Ishikawa (cell line): ENCODE results near the gene DCTD.

Experiments used
- CEBPB ChIP-seq: IDR thresholded peaks from 2 replicates; pipeline ENCODE4 v1.6.1; 2012
- CREB1 ChIP-seq: IDR thresholded peaks from 2 replicates; pipeline ENCODE4 v1.6.1; 2012; ENCODE audit warnings: low read depth
- EGR1 ChIP-seq: IDR thresholded peaks from 2 replicates; pipeline ENCODE4 v1.6.1; 2012
- EP300 ChIP-seq: IDR thresholded peaks from 2 replicates; pipeline ENCODE4 v1.6.1; 2012; ENCODE audit warnings: borderline replicate concordance
- FOXM1 ChIP-seq: IDR thresholded peaks from 2 replicates; pipeline ENCODE4 v1.6.1; 2012; ENCODE audit warnings: low read depth, borderline replicate concordance
- MAX ChIP-seq: IDR thresholded peaks from 2 replicates; pipeline ENCODE4 v1.6.1; 2012
- NFIC ChIP-seq: IDR thresholded peaks from 2 replicates; pipeline ENCODE4 v1.6.1; 2012
- RAD21 ChIP-seq: IDR thresholded peaks from 2 replicates; pipeline ENCODE4 v1.6.1; 2012; ENCODE audit warnings: low read depth
- REST ChIP-seq: IDR thresholded peaks from 2 replicates; pipeline ENCODE4 v1.6.1; 2012; ENCODE audit warnings: low read depth, mild to moderate bottlenecking
- TAF1 ChIP-seq: IDR thresholded peaks from 2 replicates; pipeline ENCODE4 v1.6.1; 2012; ENCODE audit warnings: low read depth, mild to moderate bottlenecking
- TCF12 ChIP-seq: IDR thresholded peaks from 2 replicates; pipeline ENCODE4 v1.6.1; 2012; ENCODE audit warnings: low read depth
- TEAD4 ChIP-seq: IDR thresholded peaks from 2 replicates; pipeline ENCODE4 v1.6.1; 2012
- USF1 ChIP-seq: IDR thresholded peaks from 2 replicates; pipeline ENCODE4 v1.6.1; 2012
- YY1 ChIP-seq: IDR thresholded peaks from 2 replicates; pipeline ENCODE4 v1.6.1; 2012; ENCODE audit warnings: low read depth
- ZBTB7A ChIP-seq: IDR thresholded peaks from 2 replicates; pipeline ENCODE4 v1.6.1; 2012; ENCODE audit warnings: low read depth

The DCTD gene

GRCh38 chr4:182907396-182907795, 9.8 kb downstream of the DCTD start:
- no peak for TF ChIP-seq CREB1
- TF ChIP-seq RAD21, result no peak
- TF ChIP-seq TAF1, result no peak
- no peak for TF ChIP-seq TCF12
- TF ChIP-seq FOXM1, result no peak
- no peak for TF ChIP-seq YY1
- TF ChIP-seq EP300, result no peak
- no peak for TF ChIP-seq CEBPB
- TF ChIP-seq REST, result no peak
- no peak for TF ChIP-seq EGR1
- TF ChIP-seq TEAD4, result no peak
- TF ChIP-seq ZBTB7A, result no peak
- no peak for TF ChIP-seq USF1

GRCh38 chr4:182906786-182907185, 10.4 kb downstream of the DCTD start:
- TF ChIP-seq NFIC, result no peak
- no peak for TF ChIP-seq MAX
- TF ChIP-seq USF1, result no peak
- TF ChIP-seq EGR1, result no peak
- TF ChIP-seq TEAD4, result no peak
- TF ChIP-seq ZBTB7A, result no peak
- TF ChIP-seq RAD21, result no peak
- TF ChIP-seq REST, result no peak
- no peak for TF ChIP-seq CEBPB
- no peak for TF ChIP-seq FOXM1
- TF ChIP-seq EP300, result no peak

- TF ChIP-seq TEAD4, result no peak
- no peak for TF ChIP-seq TAF1
- no peak for TF ChIP-seq TCF12
- no peak for TF ChIP-seq YY1
- TF ChIP-seq ZBTB7A, result no peak
- no peak for TF ChIP-seq REST
- no peak for TF ChIP-seq USF1
- TF ChIP-seq NFIC, result no peak
- no peak for TF ChIP-seq EGR1
- no peak for TF ChIP-seq MAX
- no peak for TF ChIP-seq RAD21
- no peak for TF ChIP-seq CEBPB
- TF ChIP-seq EP300, result no peak
- TF ChIP-seq FOXM1, result no peak
These were observed 12.1 kb downstream of the DCTD start for GRCh38 chr4:182905038-182905437.

GRCh38 chr4:182904211-182904761, 12.9 kb downstream of the DCTD start:
- no peak for TF ChIP-seq EP300
- TF ChIP-seq NFIC, result no peak
- TF ChIP-seq EGR1, result no peak
- TF ChIP-seq TAF1, result no peak
- TF ChIP-seq CEBPB, result no peak
- TF ChIP-seq TCF12, result no peak
- TF ChIP-seq REST, result no peak
